Measurements from ENCODE around the gene CIROP. TPM values are rescaled to one million over a fixed set of nuclear protein-coding genes. Genes with fewer than 3 reads are reported as not detected.

The CIROP gene
- total RNA-seq, 1 experiment from 2014 or later, result not detected

- ChIA-PET CTCF (interaction anchor here (0.5 kb wide), 1 partner anchor 60 kb away, joined by 4 read pairs; no protein-coding TSS in a partner anchor), POLR2A (ENCODE audit: unreplicated experiment) (no interaction called here)
- no peaks in the 10 kb centered on the region for H3K36me3 ChIP-seq (ENCODE audit: low read depth)
- H3K9me3 ChIP-seq (ENCODE audit: insufficient read depth, low read depth), result no peaks in the 10 kb centered on the region
- H4K20me1 ChIP-seq (ENCODE audit: insufficient read depth), result no peaks in the 10 kb centered on the region
- H3K4me2 ChIP-seq, result peak overlapping the region; percentile 34; the same call in 1 of the 2 replicates
- TF ChIP-seq EZH2 (IDR thresholded peaks at IDR 0.05; ENCODE audit: low read depth) (no peak), CTCF (conservative IDR thresholded peaks at IDR 0.05) (no peak)
- no TSS peak for BruUV-seq (replicated peaks)
- no peak overlapping the region for H2AFZ ChIP-seq
- H3K4me1 ChIP-seq (replicated peaks; ENCODE audit: insufficient read depth), result peaks cover 36% of the 10 kb centered on the region
- H3K4me3 ChIP-seq, result no peak overlapping the region
- intact Hi-C loops (cut with micrococcal nuclease; ENCODE audit: unreplicated experiment), result no loop called here
- DNase-seq, result peak; percentile 72 to 74
- H3K9me2 ChIP-seq (ENCODE audit: insufficient read depth), result no peaks in the 10 kb centered on the region
- no peaks in the 10 kb centered on the region for H3K27me3 ChIP-seq (ENCODE audit: insufficient read depth, low read depth)
- H3F3A ChIP-seq (ENCODE audit: insufficient read depth, low read depth), result peaks cover 5% of the 10 kb centered on the region; the same call in 1 of the 2 replicates
- no peaks in the 10 kb centered on the region for H3K79me2 ChIP-seq (ENCODE audit: low read depth)
- H3K27ac ChIP-seq, result peak overlapping the region; percentile 46
Measured at GRCh38 chr14:23141706-23142444, 37.1 kb upstream of the CIROP start.

GRCh38 chr14:23140371-23140770, 35.6 kb upstream of the CIROP start:
- intact Hi-C loops (cut with micrococcal nuclease; ENCODE audit: unreplicated experiment), result no loop called here
- Histone ChIP-seq H3F3A (ENCODE audit: insufficient read depth, low read depth) (no peaks in the 10 kb centered on the region), H4K20me1 (ENCODE audit: insufficient read depth) (no peaks in the 10 kb centered on the region), H3K9me2 (ENCODE audit: insufficient read depth) (no peaks in the 10 kb centered on the region), H3K4me2 (no peak overlapping the region), H2AFZ (no peak overlapping the region), H3K27ac (no peak overlapping the region), H3K79me2 (ENCODE audit: low read depth) (no peaks in the 10 kb centered on the region), H3K4me3 (no peak overlapping the region), H3K36me3 (ENCODE audit: low read depth) (no peaks in the 10 kb centered on the region), H3K27me3 (ENCODE audit: insufficient read depth, low read depth) (no peaks in the 10 kb centered on the region), H3K4me1 (replicated peaks; ENCODE audit: insufficient read depth) (peaks cover 22% of the 10 kb centered on the region), H3K9me3 (ENCODE audit: insufficient read depth, low read depth) (no peaks in the 10 kb centered on the region)
- no TSS peak for BruUV-seq (replicated peaks)
- ChIA-PET CTCF (no interaction called here), POLR2A (ENCODE audit: unreplicated experiment) (no interaction called here)
- TF ChIP-seq EZH2 (IDR thresholded peaks at IDR 0.05; ENCODE audit: low read depth) (no peak), CTCF (conservative IDR thresholded peaks at IDR 0.05) (no peak)
- no peak for DNase-seq

- ChIA-PET CTCF (no interaction called here), POLR2A (ENCODE audit: unreplicated experiment) (no interaction called here)
- H3K9me2 ChIP-seq (ENCODE audit: insufficient read depth), result no peaks in the 10 kb centered on the region
- no peaks in the 10 kb centered on the region for H3F3A ChIP-seq (ENCODE audit: insufficient read depth, low read depth)
- TF ChIP-seq EZH2 (IDR thresholded peaks at IDR 0.05; ENCODE audit: low read depth) (no peak), CTCF (conservative IDR thresholded peaks at IDR 0.05) (no peak)
- no peaks in the 10 kb centered on the region for H3K36me3 ChIP-seq (ENCODE audit: low read depth)
- no peak overlapping the region for H2AFZ ChIP-seq
- H3K4me1 ChIP-seq (replicated peaks; ENCODE audit: insufficient read depth), result peaks cover 22% of the 10 kb centered on the region
- H3K4me2 ChIP-seq, result no peak overlapping the region
- no peaks in the 10 kb centered on the region for H3K27me3 ChIP-seq (ENCODE audit: insufficient read depth, low read depth)
- no peak overlapping the region for H3K27ac ChIP-seq
- no peaks in the 10 kb centered on the region for H3K79me2 ChIP-seq (ENCODE audit: low read depth)
- H3K4me3 ChIP-seq, result no peak overlapping the region
- BruUV-seq (replicated peaks), result no TSS peak
- intact Hi-C loops (cut with micrococcal nuclease; ENCODE audit: unreplicated experiment), result no loop called here
- no peak for DNase-seq
- no peaks in the 10 kb centered on the region for H4K20me1 ChIP-seq (ENCODE audit: insufficient read depth)
- no peaks in the 10 kb centered on the region for H3K9me3 ChIP-seq (ENCODE audit: insufficient read depth, low read depth)
Measured at GRCh38 chr14:23139874-23140273, 35.1 kb upstream of the CIROP start.
